SU-DHL-6 (cell line): ENCODE data around the gene VWC2.

Experiments used
- CTCF ChIP-seq: fragments of 200-600 bp; sonication (generic); IDR thresholded peaks from one replicate; pipeline ENCODE4 v1.5.1; 2017; ENCODE audit warnings: antibody characterized with exemption, mild to moderate bottlenecking, low read length, moderate library complexity; ENCODE audit not compliant: insufficient read depth, poor library complexity, severe bottlenecking
- EZH2phosphoT487 ChIP-seq: fragments of 200-600 bp; sonication (generic), shearing (Covaris generic); conservative IDR thresholded peaks from 2 replicates; pipeline ENCODE4 v1.6.1; 2018; ENCODE audit warnings: mild to moderate bottlenecking, antibody characterized with exemption, low read length, moderate library complexity, mixed read lengths

- TF ChIP-seq CTCF: no peak
- TF ChIP-seq EZH2phosphoT487: no peak
Measured at GRCh38 chr7:49771427-49772176, 1.8 kb upstream of the VWC2 start.
